Measurements from ENCODE around the gene NRG2. TPM values are rescaled to one million over a fixed set of nuclear protein-coding genes. Genes with fewer than 3 reads are reported as not detected.

NRG2 gene
- total RNA-seq, 1 donor from 2014 or later, result 12.8 TPM

DNA sequence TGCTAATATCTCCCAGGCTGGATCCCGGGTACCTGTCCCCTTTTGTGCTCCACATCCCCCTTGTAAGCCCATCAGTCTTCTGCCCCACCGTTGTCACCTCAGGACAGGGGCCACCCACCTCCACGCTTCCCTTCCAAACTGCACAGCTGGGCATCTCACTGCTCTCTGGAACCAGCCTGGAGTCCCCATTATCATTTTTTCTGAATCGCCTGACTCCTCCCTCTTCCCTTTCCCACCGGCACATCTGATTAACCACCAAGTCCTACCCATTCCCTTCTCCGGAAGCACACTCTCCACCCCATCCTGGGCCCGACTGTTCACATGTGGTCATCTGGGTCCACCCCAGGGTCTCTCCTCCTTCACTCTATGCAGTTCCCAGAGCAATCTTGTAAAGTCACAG is 193.6 kb downstream of the NRG2 start:
- no peaks in the 10 kb centered on the region for H3K9me3 ChIP-seq
- TF ChIP-seq, protein P1, sequence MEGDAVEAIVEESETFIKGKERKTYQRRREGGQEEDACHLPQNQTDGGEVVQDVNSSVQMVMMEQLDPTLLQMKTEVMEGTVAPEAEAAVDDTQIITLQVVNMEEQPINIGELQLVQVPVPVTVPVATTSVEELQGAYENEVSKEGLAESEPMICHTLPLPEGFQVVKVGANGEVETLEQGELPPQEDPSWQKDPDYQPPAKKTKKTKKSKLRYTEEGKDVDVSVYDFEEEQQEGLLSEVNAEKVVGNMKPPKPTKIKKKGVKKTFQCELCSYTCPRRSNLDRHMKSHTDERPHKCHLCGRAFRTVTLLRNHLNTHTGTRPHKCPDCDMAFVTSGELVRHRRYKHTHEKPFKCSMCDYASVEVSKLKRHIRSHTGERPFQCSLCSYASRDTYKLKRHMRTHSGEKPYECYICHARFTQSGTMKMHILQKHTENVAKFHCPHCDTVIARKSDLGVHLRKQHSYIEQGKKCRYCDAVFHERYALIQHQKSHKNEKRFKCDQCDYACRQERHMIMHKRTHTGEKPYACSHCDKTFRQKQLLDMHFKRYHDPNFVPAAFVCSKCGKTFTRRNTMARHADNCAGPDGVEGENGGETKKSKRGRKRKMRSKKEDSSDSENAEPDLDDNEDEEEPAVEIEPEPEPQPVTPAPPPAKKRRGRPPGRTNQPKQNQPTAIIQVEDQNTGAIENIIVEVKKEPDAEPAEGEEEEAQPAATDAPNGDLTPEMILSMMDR (IDR thresholded peaks at IDR 0.05), result no peak
- intact Hi-C loops (cut with DNase I), result loop anchor here (5.0 kb wide), 1 partner anchor 212 kb away; no protein-coding TSS in a partner anchor
- peaks cover 0 to 11% of the 10 kb centered on the region in 2 donors for H3K4me1 ChIP-seq
- no peak overlapping the region for H3K4me3 ChIP-seq
- peak overlapping the region; percentile 82 to 95 for H3K27ac ChIP-seq
- H3K27me3 ChIP-seq, result no peaks in the 10 kb centered on the region
- no peaks in the 10 kb centered on the region for H3K36me3 ChIP-seq
- no peak for DNase-seq (ENCODE audit: low spot score in 2 of 2)

DNA sequence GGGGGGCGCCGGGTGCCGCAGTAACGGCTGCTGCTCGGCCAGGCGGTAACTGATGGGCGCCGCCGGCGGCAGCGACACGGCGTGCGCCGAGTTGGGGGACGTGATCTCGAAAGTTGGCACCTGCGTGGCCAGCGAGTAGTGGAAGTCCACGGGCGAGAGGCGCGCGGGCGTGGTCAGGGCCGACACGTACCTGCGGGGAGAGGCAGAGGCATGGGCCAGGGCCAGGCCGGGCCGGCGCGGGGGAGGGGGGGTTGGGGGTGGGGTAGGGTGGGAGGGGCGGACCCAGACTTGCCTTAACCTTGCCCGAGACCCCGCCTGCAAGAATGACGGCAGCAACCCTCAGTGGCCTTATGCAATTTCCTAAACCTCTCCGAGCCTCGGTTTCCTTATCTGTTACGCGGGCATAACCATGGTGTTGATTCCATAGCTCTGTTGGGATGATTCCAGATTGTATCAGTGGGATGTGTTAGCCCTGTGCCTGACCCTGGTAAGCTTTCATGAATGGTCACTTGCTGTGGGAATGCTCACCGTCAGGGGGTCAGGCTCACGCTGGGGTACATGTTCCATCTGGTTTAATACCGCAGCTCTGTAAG is 194.5 kb downstream of the NRG2 start:
- Histone ChIP-seq H3K4me1 (peaks cover 0 to 11% of the 10 kb centered on the region in 2 donors), H3K27ac (peak overlapping the region; percentile 82 to 95), H3K27me3 (no peaks in the 10 kb centered on the region), H3K4me3 (peak overlapping the region; percentile 88 to 90), H3K9me3 (no peaks in the 10 kb centered on the region), H3K36me3 (no peaks in the 10 kb centered on the region)
- DNase-seq (ENCODE audit: low spot score in 2 of 2), result no peak
- TF ChIP-seq, protein P1 (IDR thresholded peaks at IDR 0.05), result no peak
- intact Hi-C loops (cut with DNase I), result loop anchor here (1.0 to 5.0 kb wide), 2 partner anchors 60 to 211 kb away; no protein-coding TSS in a partner anchor

DNA sequence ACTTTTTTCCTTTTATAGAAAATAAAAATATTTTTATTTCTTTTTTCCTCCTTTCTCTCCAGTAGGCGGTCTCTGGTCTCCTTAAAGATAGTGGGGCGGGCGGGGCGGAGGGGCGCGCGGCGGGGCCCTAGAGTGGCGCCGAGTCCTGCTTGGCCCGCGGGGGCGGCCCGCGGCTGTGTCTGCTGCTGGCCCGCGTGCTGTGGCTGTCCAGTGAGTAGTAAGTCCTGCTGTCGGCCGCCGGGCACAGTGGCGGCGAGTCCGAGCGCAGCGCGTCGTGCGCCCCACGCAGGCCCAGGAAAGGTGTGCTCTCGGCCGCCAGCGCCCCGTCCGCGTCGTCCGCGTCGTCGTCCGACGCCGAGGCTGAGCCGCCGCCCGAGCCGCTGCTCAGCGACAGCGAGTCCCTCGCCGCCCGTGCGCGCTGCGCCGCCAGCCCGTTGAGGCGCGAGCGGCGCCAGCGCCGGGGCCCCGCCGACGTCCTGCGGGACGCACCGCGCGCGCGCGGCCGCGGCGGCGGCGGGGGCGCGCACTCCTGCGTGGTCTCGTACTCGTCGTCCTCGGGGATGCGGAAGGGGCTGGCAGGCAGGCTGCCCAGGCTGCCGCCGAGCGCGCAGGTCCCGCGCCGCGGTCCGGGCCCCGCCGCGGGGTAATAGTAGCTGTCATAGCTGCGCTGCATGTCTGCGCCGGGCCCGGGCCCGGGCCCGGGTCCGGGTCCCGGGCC is 195.2 kb downstream of the NRG2 start:
- no peaks in the 10 kb centered on the region for H3K27me3 ChIP-seq
- peak overlapping the region; percentile 82 to 95 for H3K27ac ChIP-seq
- no peaks in the 10 kb centered on the region for H3K36me3 ChIP-seq
- intact Hi-C loops (cut with DNase I), result loop anchor here (1.0 to 5.0 kb wide), 2 partner anchors 60 to 211 kb away; no protein-coding TSS in a partner anchor
- peak in 1 of 2 donors; percentile 81 for DNase-seq (ENCODE audit: low spot score in 2 of 2)
- peak overlapping the region; percentile 88 to 90 for H3K4me3 ChIP-seq
- H3K4me1 ChIP-seq, result peaks cover 0 to 11% of the 10 kb centered on the region in 2 donors
- TF ChIP-seq, protein P1 (IDR thresholded peaks at IDR 0.05), result peak in 1 of 3 experiments; percentile 32
- H3K9me3 ChIP-seq, result no peaks in the 10 kb centered on the region

DNA sequence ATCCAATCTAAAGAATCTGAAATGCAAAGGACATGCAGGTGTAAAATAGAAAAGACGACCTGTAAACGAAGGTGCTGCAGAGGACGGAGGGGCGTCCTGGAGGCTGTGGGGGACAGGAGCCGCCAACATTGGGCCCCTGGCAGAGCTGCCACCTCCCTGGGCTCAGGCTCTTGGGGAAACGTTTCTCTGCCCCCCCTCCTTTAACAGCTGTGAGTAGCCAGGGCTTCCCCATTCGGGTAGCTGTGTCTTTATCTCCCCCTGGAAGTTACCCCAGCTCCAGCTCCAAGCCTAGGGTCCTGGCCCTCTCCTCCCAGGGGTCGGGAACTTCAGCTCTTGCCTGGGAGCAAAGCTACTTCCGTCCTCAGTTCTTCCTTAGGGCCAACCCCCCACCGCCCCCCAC is 196.0 kb downstream of the NRG2 start:
- peaks cover 0 to 11% of the 10 kb centered on the region in 2 donors for H3K4me1 ChIP-seq
- no peaks in the 10 kb centered on the region for H3K27me3 ChIP-seq
- no peaks in the 10 kb centered on the region for H3K36me3 ChIP-seq
- TF ChIP-seq, protein P1 (IDR thresholded peaks at IDR 0.05), result no peak
- no peak overlapping the region for H3K27ac ChIP-seq
- H3K9me3 ChIP-seq, result no peaks in the 10 kb centered on the region
- H3K4me3 ChIP-seq, result peak overlapping the region in 1 of 2 donors; percentile 88
- intact Hi-C loops (cut with DNase I), result loop anchor here (5.0 kb wide), 1 partner anchor 210 kb away; no protein-coding TSS in a partner anchor
- DNase-seq (ENCODE audit: low spot score in 2 of 2), result no peak

DNA sequence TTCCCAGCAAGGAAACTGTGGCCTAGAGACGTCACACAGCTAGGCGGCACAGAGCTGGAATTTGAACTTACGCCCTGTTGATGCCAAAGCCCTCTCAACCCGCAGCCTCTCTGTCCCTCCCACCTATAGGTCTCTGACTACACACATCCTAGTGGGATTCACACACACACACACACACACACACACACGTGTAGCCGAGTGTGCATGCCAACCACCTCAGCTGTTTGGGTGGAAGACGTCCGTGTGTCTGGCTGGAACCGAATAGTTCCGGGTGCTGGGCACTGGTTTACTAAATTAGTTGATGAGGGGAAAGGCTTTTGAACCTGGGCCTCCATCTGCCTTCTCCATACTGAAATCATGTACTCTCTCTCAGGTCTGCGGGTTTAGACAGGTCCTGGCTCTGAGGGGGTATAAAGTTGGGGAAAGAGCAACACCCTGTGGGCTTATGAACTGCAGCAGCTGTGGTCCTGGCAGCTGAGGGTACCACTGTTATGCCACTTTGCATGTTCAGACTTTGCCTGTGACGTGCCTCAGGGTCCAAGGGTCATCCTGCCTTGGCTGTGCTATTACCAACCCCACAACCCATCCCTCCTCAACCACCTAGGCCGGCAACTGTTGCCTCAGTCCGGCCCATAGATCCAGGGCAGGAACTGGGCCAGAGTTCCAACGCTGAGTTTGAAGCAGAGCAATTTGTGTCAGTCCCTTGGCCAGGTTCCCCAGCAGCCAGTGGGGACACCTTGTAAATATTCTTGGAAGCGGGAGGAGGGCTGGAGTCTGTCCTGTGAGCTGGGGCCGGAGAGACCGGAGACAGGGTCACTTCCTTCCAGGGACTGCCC is 197.0 kb downstream of the NRG2 start:
- Histone ChIP-seq H3K27me3 (no peaks in the 10 kb centered on the region), H3K4me3 (no peak overlapping the region), H3K27ac (no peak overlapping the region), H3K4me1 (peaks cover 0 to 11% of the 10 kb centered on the region in 2 donors), H3K36me3 (no peaks in the 10 kb centered on the region), H3K9me3 (no peaks in the 10 kb centered on the region)
- TF ChIP-seq, protein P1 (IDR thresholded peaks at IDR 0.05), result no peak
- DNase-seq (ENCODE audit: low spot score in 2 of 2), result no peak
- intact Hi-C loops (cut with DNase I), result loop anchor here (5.0 kb wide), 1 partner anchor 209 kb away; no protein-coding TSS in a partner anchor

Measured in ascending aorta (tissue), 2 donors.